GM12892 (cell line): ENCODE results near the gene SCUBE3.

ENCODE experiments used
- DNase-seq: peaks from one replicate; pipeline ENCODE4 v3.0.0; 2011; ENCODE audit not compliant: insufficient read length
- FAIRE-seq: peaks from 2 replicates; lab custom pipeline; 2011; peaks lifted over from hg19 to GRCh38; lab: Jason Lieb, UNC
- POLR2A ChIP-seq: IDR thresholded peaks from 2 replicates; pipeline ENCODE4 v1.6.1; 2011; ENCODE audit warnings: low read depth, low read length, control low read depth
- POLR2AphosphoS5 ChIP-seq: IDR thresholded peaks from 2 replicates; pipeline ENCODE4 v1.6.1; 2011; ENCODE audit warnings: low read depth, low read length, control low read depth
- TAF1 ChIP-seq: IDR thresholded peaks from 2 replicates; pipeline ENCODE4 v1.6.1; 2011; ENCODE audit warnings: low read depth, mild to moderate bottlenecking, control low read depth, low read length, borderline replicate concordance

Gene SCUBE3

DNA sequence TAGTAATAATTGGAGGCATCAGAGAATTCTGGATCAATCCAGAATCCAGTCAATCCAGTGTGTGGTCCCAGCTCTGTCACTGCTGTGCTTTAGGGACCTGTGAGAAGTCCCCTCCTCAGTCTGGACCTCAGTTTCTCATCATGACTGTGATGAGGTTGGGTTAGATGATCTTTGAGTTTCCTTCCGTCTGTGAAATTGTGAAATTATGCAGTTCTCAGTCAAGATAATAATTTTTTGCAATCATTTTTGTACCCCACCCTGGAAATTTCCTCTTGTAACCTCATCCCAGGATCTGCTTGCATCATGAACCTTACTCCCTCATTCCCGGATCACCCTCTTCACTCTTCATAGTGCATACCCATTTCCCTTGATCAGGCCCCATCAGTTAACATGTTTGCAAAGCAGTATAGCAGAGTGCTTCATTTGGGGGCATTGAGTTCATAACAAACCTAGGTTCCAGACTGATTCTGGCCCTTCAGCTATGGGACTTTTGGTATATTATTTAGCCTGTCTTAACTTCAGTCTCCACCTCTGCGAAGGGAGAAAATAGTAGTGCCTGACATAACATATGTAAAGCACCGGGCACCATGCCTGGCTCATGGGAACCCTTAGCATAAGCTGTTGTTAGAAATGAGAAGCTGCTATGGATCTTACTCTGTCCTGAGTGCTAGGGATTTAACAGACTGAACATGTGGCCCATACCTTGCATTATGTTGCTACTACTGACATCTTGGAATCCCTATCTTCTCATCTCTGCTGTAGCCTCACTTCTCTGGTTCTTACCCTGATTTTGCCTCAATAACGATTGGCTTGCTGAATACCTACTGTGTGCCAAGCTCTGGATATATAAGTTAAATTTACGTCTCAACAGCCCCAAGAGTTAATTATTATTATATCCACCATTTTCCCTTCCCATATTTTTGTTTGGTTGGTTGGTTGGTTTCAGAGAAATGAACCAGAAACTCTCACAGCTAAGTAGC lies 47.1 kb downstream of the SCUBE3 start:
- FAIRE-seq = no peak
- TF ChIP-seq POLR2A (no peak), POLR2AphosphoS5 (no peak), TAF1 (no peak)
- no peak for DNase-seq

DNA sequence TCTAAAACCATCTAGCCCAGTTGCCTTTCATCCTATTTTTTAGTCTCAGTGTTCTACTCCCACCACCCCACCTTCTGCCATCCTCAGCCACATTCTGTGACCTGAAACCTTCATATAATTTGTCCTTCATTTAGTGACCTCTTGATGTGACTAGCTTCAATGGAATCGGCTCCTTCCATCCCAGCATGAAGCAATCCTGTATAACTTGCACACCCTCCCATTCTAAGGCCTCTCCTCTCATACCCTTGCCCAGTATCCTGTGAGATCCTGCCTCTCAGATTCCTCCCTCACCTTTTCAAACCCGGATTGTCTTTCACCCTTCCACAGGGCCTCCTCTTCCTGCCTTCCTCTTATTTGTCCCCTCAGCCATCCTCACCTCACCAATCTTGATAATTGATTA lies 48.8 kb downstream of the SCUBE3 start:
- DNase-seq (no peak), FAIRE-seq (no peak)
- TF ChIP-seq POLR2AphosphoS5 = no peak
- no peak for TF ChIP-seq POLR2A
- no peak for TF ChIP-seq TAF1

DNA sequence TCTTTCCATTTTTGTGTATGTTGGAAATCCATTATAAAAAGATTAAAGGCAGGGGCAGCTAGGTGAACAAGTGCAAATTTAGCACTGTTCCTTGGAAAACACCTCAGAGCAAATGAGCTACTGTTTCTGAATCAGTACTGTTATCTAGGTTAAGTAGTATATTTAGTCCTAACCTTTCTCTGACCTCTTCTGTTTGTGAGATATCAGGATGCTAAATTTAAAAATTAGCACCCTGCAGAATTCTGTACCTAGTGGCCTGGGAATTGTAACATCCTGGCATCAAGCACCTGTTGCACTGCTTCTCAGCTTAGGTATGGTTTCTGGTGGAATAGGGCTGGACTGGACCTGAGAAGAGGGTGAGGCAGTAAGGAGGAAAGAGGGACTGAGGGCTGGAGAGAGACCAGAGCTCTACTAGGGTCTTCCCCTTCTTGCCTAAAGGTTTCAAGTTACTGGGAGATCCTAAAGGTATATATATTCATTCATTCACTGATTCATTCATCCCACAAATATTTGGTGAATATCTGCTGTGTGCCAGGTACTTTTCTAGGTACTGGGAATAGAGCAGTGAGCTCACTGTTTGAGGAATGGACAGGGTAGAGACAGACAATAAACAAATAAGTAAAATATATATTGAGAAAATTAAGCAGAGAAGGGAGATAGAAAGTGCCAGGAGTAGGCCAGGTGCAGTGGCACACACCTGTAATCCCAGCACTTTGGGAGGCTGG lies 51.0 kb downstream of the SCUBE3 start:
- TF ChIP-seq TAF1 = no peak
- FAIRE-seq (no peak), DNase-seq (no peak)

DNA sequence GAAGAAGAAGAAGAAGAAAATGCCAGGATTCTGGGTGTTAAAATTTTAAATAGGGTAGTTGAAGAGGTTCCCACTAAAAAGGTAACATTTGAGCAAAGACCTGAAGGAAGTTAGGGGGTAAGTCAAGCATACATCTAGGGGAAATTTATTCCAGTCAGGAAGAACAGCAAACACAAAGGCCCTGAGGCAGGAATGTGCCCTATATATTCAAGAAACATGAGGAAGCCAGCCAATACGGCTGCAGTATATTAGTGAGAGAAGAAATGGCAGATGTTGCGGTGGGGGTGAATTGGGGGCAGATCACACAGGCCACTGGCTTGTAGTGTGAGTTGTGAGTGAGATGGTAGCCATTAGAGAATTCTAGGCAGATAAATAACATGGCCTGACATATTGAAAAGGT lies 51.8 kb downstream of the SCUBE3 start:
- DNase-seq = no peak
- TF ChIP-seq TAF1 (no peak), POLR2AphosphoS5 (no peak), POLR2A (no peak)
- no peak for FAIRE-seq

DNA sequence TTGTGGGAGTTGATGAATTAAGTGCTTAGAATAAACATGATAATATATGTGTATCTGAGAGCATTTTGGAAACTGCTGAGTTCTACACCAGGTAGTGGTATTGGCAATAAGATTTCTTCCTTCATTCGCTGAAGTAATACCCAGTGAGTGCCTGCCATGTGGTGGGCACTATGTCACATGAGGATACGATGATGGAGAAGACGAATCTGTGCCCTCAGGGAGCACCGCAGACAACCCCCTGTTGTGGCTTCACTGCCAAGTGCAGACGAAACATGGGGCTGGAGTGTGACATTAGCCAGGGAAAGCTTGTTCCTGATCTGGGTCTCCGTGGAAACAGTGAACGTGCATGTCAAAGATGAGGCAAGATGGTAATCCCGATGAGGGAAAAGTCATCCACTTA lies 53.7 kb downstream of the SCUBE3 start:
- no peak for TF ChIP-seq POLR2AphosphoS5
- no peak for TF ChIP-seq TAF1
- no peak for TF ChIP-seq POLR2A
- DNase-seq (no peak), FAIRE-seq (no peak)

DNA sequence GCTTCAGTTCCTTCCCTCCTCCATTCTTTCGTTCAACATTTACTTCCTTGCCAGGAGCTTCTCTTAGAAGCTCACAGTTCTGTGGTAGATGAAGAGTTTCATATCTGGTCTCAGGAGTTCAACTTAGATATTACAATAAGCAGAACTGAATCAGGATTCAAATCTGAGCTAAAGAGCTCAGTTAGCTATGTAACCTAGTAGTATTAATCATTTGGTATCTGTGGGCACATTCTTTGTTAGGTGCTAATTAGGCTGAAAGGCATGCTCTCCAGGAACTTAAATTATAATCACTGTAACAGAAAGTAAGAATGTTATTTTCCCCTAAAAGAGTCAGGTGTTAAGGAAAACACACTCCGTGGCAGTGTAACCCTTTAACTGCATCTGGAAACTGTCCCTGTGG lies 54.1 kb downstream of the SCUBE3 start:
- FAIRE-seq (no peak), DNase-seq (no peak)
- no peak for TF ChIP-seq POLR2AphosphoS5

DNA sequence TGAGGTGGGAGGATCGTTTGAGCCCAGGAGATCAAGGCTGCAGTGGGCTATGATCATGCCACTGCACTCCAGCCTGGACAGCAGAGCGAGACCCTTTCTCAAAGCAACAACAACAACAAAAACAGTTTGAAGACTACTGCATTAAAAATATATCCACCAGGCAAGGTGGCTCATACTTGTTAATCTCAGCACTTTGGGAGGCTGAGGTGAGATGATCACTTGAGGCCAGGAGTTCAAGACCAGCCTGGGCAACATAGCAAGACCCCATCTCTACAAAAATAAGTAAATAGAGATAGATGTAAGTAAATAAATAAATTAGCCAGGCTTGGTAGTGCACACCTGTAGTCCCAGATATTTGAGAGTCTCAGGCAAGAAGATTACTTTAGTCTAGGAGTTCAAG lies 58.2 kb downstream of the SCUBE3 start:
- FAIRE-seq = no peak
- TF ChIP-seq POLR2AphosphoS5 = no peak
- no peak for TF ChIP-seq POLR2A
- no peak for TF ChIP-seq TAF1
- DNase-seq = no peak

DNA sequence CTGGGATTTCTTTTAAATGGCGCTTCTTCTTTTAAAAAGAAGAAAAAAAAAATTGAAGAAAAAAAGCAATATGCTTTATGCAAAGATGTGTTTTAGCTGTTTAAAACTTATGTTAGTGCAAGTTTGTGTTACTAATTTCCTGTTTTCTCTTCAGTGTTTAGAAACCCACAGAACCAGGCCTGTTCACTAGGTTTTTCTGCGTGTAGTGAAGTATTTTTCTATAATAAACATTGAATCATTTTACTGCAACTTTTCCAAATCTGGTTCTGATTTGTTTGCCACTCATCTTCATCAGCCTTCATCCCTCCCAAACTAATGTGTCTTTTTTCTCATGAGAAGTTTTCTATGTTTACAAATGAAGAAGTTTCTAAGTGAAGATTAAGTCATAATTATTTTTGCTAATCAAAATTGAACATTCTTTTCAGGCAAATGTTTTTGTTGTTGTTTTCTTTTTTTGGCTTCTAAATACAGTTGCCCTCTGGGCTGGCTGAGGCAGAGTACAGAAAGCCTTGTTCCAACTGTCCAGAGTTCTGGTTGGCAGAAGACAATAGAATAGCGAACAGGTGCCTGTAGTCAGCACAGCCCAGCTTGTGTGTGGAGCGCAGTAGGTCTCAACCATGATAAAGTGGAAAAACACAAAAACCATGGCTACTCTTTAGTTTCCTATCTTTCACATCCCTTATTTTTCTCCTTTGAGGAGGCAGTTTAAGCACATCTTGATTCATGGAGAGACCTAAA lies 60.2 kb downstream of the SCUBE3 start:
- no peak for TF ChIP-seq POLR2A
- no peak for TF ChIP-seq POLR2AphosphoS5
- TF ChIP-seq TAF1 = no peak
- DNase-seq (no peak), FAIRE-seq (no peak)

DNA sequence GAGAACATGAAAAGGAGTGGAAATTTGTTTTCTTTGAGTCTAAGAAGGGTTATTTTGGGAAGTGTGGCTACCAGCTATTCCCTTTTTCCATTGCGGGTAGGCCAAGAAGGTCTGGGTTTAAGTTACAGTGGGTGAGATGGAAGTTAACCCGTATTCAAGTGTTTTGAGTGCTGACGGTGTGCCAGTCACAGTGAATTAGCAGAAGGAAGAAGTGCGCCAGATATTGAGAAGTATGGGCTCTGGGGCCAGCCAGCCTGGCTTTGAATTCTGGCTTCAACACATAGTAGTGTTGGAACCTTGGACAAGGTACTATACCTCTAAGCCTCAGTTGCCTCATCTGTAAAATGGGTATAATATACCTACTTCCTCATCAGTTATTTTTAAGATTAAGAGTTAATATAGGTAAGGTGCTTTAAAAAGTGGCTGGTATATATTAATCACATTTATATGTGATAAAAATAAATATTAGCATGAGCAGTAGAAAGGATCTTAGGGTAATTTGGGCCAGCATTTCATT lies 62.0 kb downstream of the SCUBE3 start:
- DNase-seq = no peak
- no peak for FAIRE-seq
- TF ChIP-seq POLR2A = no peak
- TF ChIP-seq POLR2AphosphoS5 = no peak
- TF ChIP-seq TAF1 = no peak

DNA sequence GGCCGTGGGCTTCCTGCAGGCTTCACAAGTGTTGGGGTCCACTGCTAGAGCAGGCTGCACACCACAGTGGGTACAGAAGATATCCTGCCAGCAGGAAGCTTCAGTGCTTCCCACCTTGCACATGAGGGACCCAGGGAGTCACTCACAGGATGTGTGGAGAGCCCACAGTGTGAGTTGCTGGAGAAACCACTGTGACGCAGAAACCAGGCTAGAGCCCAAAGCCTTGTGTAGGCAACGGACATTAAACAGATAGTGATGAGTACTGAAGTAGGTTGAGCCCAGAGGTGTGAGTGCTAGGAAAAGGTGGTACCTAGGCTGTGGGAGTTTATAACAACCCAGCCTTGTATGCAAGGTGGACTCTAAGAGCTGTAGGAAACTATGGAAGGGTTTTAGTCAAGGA lies 65.0 kb downstream of the SCUBE3 start:
- TF ChIP-seq POLR2AphosphoS5 = no peak
- TF ChIP-seq POLR2A = no peak
- no peak for TF ChIP-seq TAF1
- no peak for DNase-seq
- no peak for FAIRE-seq

DNA sequence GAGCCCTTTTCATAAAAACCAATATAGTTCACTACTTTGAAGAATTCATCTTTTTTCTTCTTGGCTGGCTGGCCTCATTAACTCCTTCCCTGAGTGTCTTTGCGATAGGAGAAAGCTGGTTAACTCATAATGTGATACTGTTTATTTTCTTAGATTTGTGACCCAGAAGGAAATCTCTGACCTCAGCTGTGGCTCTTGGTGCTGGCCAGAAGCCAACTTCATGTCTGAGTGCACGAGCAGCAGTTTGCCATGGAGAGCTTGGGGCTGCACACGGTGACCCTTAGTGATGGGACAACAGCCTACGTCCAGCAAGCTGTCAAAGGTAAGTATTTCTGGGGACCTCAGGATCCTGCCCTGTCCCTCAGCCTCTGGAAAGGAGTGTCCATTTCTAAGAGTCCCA lies 67.1 kb downstream of the SCUBE3 start:
- TF ChIP-seq POLR2A = no peak
- no peak for TF ChIP-seq TAF1
- no peak for TF ChIP-seq POLR2AphosphoS5
- DNase-seq (no peak), FAIRE-seq (no peak)
